Suprapubic skin (tissue), 4 donors: ENCODE results near the gene EFEMP1. TPM values are rescaled to one million over a fixed set of nuclear protein-coding genes. Genes with fewer than 3 reads are reported as not detected.

Experiments
- DNase-seq, 2 donors: peaks; one replicate each; pipeline ENCODE4 v3.0.0-alpha.2; 2019; ENCODE audit warnings: low spot score in 2 of 2
- H3K27ac ChIP-seq: fragments of 200-600 bp; sonication (generic); one replicate; pipeline ENCODE4 v1.5.1; 2019
- H3K27me3 ChIP-seq: fragments of 200-600 bp; sonication (generic); one replicate; pipeline ENCODE4 v1.5.1; 2019
- H3K36me3 ChIP-seq: fragments of 200-600 bp; sonication (generic); one replicate; pipeline ENCODE4 v1.5.1; 2019
- H3K4me1 ChIP-seq: fragments of 200-600 bp; sonication (generic); one replicate; pipeline ENCODE4 v1.5.1; 2019
- H3K4me3 ChIP-seq: fragments of 200-600 bp; sonication (generic); one replicate; pipeline ENCODE4 v1.5.1; 2019; ENCODE audit warnings: mild to moderate bottlenecking
- H3K9me3 ChIP-seq: fragments of 200-600 bp; sonication (generic); one replicate; pipeline ENCODE4 v1.5.1; 2019
- CTCF ChIP-seq, 2 donors: fragments of 200-600 bp in 1 of 2; fragments of 450-650 bp in 1 of 2; sonication (generic) in 1 of 2; IDR thresholded peaks; one replicate each; pipeline ENCODE4 v1.5.1; 2016 to 2019; ENCODE audit warnings: antibody characterized with exemption in 2 of 2, mild to moderate bottlenecking in 1 of 2, moderate library complexity in 1 of 2
- EP300 ChIP-seq: sonication (generic); formaldehyde crosslinking; IDR thresholded peaks from one replicate; pipeline ENCODE4 v1.6.1; 2017; ENCODE audit warnings: antibody characterized with exemption
- POLR2A ChIP-seq, 2 donors: fragments of 450-650 bp; IDR thresholded peaks; one replicate each; pipeline ENCODE4 v1.6.1; 2017; ENCODE audit warnings: antibody characterized with exemption in 2 of 2, mild to moderate bottlenecking in 2 of 2, moderate library complexity in 2 of 2
- POLR2AphosphoS5 ChIP-seq, 3 donors: sonication (generic); formaldehyde crosslinking; IDR thresholded peaks; one replicate each; pipeline ENCODE4 v1.6.1; 2017; ENCODE audit warnings: antibody characterized with exemption in 3 of 3
- WGBS: methylation state at CpG from one replicate; pipeline ENCODE4 v1.1.5; 2018; 5-methylcytosine and 5-hydroxymethylcytosine counted together
- total RNA-seq, 4 donors: library from RNA; depleted of rRNA; stranded (reverse); fragments of >200 nt; gene quantifications; one replicate each; pipeline ENCODE4 v1.1.0, GENCODE V29; 2016

Gene EFEMP1
- total RNA-seq, 4 donors from 2014 or later: 93.1 to 145 (median 137) TPM

GRCh38 chr2:55901941-55902340 is 21.6 kb downstream of the EFEMP1 start:
- no peaks in the 10 kb centered on the region for H3K36me3 ChIP-seq
- no peak for DNase-seq
- 52% methylated on average over 2 of the region's 2 CpGs for WGBS
- H3K27me3 ChIP-seq: no peaks in the 10 kb centered on the region
- TF ChIP-seq POLR2AphosphoS5 (IDR thresholded peaks at IDR 0.05) (no peak), CTCF (IDR thresholded peaks at IDR 0.05) (no peak), EP300 (no peak), POLR2A (IDR thresholded peaks at IDR 0.05) (no peak)
- H3K27ac ChIP-seq: peak overlapping the region; percentile 56
- H3K4me3 ChIP-seq: no peak overlapping the region
- peaks cover 4% of the 10 kb centered on the region for H3K9me3 ChIP-seq
- H3K4me1 ChIP-seq: peaks cover 4% of the 10 kb centered on the region

- WGBS: 25% methylated on average over 1 of the region's 1 CpG
- no peaks in the 10 kb centered on the region for H3K36me3 ChIP-seq
- peak overlapping the region; percentile 56 for H3K27ac ChIP-seq
These were observed 22.3 kb downstream of the EFEMP1 start for GRCh38 chr2:55901322-55901721.

GRCh38 chr2:55899881-55900280 is 23.7 kb downstream of the EFEMP1 start:
- Histone ChIP-seq H3K27ac (no peak overlapping the region), H3K4me3 (no peak overlapping the region), H3K9me3 (peaks cover 4% of the 10 kb centered on the region), H3K4me1 (peaks cover 4% of the 10 kb centered on the region), H3K36me3 (no peaks in the 10 kb centered on the region), H3K27me3 (no peaks in the 10 kb centered on the region)
- TF ChIP-seq POLR2A (IDR thresholded peaks at IDR 0.05) (no peak), EP300 (no peak), CTCF (IDR thresholded peaks at IDR 0.05) (no peak), POLR2AphosphoS5 (IDR thresholded peaks at IDR 0.05) (no peak)
- 74% methylated on average over 2 of the region's 2 CpGs for WGBS
- DNase-seq: no peak

More at GRCh38 chr2:55901322-55901721, 22.3 kb downstream of the EFEMP1 start:
- no peak for DNase-seq
- Histone ChIP-seq H3K4me1 (peaks cover 4% of the 10 kb centered on the region), H3K9me3 (peaks cover 4% of the 10 kb centered on the region), H3K27me3 (no peaks in the 10 kb centered on the region), H3K4me3 (no peak overlapping the region)
- TF ChIP-seq EP300: no peak
- TF ChIP-seq CTCF (IDR thresholded peaks at IDR 0.05): no peak
- TF ChIP-seq POLR2AphosphoS5 (IDR thresholded peaks at IDR 0.05): no peak
- TF ChIP-seq POLR2A (IDR thresholded peaks at IDR 0.05): no peak

- Histone ChIP-seq H3K36me3 (no peaks in the 10 kb centered on the region), H3K27ac (no peak overlapping the region), H3K27me3 (no peaks in the 10 kb centered on the region), H3K4me3 (no peak overlapping the region), H3K4me1 (peaks cover 4% of the 10 kb centered on the region), H3K9me3 (no peaks in the 10 kb centered on the region)
- 92% methylated on average over 5 of the region's 5 CpGs for WGBS
- no peak for DNase-seq
- TF ChIP-seq CTCF (IDR thresholded peaks at IDR 0.05) (no peak), EP300 (no peak)
These were observed 25.1 kb downstream of the EFEMP1 start for GRCh38 chr2:55898386-55899040.

- H3K27ac ChIP-seq: no peak overlapping the region
- H3K27me3 ChIP-seq: no peaks in the 10 kb centered on the region
- peaks cover 6% of the 10 kb centered on the region for H3K4me1 ChIP-seq
- H3K36me3 ChIP-seq: no peaks in the 10 kb centered on the region
- TF ChIP-seq POLR2A (IDR thresholded peaks at IDR 0.05) (no peak), POLR2AphosphoS5 (IDR thresholded peaks at IDR 0.05) (no peak), CTCF (IDR thresholded peaks at IDR 0.05) (no peak), EP300 (no peak)
- H3K9me3 ChIP-seq: no peaks in the 10 kb centered on the region
- H3K4me3 ChIP-seq: no peak overlapping the region
- no peak for DNase-seq
These were observed 26.9 kb downstream of the EFEMP1 start for GRCh38 chr2:55896633-55897032.
